CD4-positive, alpha-beta T cell treated with Interferon alpha-2 for 1 hour (primary cell): ENCODE data around the gene DHCR7.

Source experiments
- DNase-seq, 2 donors: peaks; one replicate each; pipeline ENCODE4 v3.0.0-alpha.2; 2020 to 2022

DHCR7 gene

DNA sequence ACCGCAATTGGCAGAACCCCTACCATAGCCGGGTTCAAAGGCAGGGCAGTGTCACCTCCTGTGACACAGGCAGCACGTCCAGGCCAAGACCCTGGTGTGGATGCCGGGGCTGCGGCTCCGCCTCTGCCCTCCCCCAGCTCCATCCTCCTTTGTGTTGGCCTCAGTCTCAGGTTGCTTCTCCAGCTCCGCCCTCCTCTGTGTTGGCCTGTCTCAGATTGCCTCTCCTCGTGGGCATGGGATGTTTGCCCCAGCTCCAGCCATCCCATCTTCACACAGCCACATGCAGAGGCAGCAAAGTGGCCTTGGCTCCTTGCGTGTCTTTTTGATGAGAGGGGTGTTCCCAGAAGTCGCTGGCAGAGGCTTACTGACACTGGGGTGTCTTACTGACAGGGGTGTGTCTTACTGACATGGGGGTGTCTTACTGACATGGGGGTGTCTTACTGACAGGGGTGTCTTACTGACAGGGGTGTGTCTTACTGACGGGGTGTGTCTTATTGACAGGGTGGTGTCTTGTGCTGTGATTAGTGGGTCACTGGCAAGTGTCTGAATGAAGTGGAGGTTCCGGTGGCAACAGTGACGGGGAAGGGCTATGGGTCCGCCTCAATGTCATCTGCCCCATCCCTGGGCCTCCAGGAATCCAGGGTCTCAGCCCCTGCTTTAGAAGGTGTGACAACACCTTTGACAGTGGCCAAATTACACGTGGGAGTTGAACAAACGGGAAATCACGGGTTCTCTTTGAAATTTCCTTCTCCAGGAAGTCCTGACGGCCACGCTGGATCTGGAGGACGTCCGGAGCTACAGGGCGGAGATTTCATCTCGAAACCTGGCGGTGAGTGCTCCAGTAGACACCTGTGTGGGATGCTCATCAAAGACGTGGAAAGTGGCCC lies 29.7 kb upstream of the DHCR7 start:
- no peak for DNase-seq

DNA sequence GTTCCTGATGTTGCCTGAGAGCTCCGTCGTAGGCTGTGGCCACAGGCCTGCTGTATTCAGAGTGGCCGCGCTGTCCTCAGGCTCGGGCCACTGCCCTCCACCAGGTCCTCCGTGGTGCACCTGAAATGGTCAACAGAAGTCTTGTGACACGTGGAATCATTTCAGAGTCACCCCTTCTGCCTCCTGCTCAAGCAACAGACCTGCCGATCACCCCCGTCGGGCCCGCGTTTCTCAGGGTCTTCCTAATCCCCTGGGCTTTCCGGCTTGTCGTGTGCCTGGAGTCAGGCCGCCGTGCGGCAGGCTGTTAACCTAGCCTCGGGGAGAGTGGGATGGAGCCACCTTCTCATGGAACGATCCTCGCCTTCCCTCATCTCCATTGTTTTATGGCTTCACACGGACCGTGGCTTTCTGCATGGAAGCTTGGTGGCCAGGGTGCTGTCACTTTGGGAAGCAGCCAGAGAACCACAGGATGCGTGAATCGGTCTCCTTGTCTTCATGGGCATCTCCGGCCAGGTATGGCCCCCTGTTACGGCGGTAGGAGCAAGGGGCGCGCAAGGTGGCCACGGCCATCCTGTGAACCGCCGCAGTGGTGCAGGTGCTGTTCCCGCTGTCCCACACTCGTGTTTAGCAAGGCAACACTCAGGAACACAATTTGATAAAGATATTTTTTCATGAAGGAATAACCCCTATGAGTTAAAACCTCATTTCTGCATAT lies 28.9 kb upstream of the DHCR7 start:
- no peak for DNase-seq

DNA sequence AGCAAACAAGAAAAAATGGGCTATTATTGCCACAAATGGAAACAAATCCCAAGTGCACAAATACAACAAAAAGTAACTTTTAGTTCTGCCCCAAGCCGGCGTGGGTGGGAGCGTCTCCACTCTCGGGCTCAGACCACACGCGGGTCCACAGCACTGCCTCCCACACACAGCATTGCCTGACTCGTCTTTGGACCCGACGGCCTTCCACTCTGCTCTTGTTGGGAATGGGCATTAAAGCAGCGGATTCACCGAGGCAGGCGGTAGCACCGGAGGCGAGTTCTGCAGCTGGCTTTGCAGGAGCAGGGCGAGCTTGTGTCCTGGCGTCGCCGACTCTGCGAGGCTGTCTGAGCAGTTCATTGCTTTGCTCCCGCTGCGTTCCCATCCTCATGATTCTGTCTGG lies 27.8 kb upstream of the DHCR7 start:
- no peak for DNase-seq

DNA sequence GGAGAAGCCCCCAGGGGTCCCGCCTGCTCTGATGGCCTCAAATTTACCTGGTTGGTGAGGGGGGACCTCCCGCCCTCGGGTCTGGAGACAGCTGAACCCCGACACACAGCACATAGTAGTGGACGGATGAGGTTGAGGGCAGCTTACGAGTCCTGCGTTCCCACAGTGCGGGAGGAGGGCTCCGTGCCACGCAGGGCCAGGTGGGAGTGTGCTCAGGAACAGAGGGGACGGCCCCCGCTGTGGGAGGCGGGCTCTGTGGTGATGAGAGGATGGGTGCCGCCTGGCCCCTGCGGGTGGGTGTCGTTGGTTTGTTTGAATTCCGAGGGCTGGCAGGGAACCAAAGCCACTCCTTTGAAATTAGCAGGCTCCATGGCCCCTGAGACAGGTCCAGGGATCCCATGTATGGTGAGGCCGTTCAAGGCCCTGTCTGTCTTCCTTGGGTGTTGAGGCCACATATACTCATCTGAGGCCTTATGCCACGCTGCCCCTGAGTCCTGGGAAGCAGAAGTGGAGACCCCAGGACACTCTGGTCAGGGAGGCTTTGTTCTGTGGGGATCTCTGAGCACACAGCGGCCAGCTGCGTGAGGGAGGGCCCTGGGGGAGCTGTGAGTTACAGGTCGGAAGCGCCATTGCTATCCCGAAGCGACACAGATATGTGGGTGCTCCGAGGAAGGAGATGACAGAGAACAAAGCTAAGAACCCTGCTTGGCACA lies 26.7 kb upstream of the DHCR7 start:
- DNase-seq: no peak

DNA sequence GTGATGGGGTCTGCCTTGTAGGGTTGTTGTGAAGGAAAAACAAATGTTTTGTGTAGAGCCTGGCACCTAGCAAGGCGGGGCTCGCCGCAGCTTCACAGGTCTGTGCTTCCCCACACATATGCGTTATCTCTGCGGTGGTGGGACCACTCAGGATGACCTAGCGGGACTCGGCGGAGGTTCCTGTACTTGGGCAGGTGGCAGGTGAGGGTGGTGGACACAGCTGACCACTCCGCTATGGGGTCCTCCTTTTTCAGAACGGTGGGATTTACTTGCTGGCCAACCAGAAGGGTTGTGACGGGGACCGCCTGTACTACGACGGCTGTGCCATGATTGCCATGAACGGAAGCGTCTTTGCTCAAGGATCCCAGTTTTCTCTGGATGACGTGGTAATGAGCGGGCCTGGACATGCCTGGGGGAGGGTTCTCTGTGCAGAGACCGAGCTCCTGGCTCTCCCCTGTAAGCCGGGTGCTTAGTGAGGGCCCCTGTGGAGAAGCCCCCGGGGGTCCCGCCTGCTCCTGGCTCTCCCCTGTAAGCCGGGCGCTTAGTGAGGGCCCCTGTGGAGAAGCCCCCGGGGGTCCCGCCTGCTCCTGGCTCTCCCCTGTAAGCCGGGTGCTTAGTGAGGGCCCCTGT lies 26.1 kb upstream of the DHCR7 start:
- no peak for DNase-seq

DNA sequence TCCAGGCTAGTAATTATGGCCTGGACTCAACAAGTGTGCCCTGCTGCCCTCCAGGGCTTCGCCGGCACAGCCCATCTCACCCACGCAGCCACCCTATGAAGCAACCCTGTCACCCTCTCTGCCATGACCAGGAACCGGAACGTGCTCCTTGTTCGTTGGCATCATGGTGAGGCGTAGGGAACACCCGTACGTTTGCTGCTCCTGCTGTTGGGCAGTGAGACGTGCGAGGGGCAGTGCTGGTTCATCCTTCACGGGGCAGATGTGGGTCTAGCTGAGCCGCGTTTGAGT lies 25.5 kb upstream of the DHCR7 start:
- no peak for DNase-seq

DNA sequence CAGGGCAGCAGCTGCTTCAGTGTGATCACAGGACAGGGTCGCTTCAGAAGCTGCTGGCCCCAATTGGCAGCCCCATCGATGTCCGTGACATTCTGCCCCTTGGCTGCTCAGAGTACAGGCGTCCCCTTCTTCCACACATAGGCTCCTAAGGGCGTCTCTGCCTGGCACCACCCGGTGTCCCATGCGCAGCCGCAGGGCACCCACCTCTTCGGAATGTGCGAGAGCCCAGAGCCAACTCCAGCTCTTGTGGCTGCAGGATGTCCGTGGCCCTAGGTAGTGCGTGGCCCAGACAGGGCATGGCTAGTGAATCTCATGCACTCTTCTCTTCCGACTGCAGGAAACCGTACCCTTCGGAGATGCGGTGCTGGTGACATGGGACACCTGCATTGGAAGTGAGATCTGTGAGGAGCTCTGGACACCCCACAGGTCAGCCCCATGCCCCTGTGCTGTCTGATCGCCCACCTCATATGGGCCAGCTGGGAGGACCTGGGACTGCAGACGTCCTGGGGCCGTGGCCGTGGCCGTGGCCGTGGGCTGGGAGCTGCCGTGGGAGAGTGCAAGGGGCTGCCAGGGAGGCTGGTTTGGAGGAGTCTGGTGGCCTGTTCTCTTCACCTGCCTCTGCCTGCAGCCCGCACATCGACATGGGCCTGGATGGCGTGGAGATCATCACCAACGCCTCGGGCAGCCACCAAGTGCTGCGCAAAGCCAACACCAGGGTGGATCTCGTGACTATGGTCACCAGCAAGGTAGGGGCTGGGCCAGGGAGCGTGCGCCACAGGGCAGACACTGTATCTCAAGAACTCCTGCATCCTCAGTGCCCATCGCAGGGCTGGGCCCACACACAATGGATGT lies 25.0 kb upstream of the DHCR7 start:
- DNase-seq: no peak

DNA sequence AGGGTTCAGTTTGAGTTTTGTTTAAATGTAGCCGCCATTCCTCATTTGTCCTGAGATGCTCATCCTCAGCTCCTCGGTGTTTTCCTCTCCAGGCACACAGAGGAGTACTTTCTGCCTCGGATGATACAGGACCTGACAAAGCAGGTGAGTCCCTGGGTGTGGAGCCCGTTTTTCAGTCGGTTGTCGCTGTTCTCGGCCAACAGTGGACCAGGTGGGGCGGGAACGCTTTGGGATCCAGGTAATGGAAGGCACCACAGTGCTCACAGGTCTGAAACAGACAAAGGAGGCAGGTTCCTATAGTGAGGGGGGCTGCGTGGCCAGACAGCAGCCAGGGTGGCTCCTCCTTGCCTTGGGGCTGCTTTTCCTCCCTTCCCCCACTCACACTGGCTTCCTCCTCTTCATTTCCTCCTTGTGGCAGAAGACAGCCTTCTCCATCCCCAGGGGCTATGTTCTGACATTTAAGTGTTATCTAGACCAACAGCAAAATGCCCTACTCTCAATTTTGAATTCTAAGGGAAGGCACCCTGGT lies 24.2 kb upstream of the DHCR7 start:
- DNase-seq: no peak

DNA sequence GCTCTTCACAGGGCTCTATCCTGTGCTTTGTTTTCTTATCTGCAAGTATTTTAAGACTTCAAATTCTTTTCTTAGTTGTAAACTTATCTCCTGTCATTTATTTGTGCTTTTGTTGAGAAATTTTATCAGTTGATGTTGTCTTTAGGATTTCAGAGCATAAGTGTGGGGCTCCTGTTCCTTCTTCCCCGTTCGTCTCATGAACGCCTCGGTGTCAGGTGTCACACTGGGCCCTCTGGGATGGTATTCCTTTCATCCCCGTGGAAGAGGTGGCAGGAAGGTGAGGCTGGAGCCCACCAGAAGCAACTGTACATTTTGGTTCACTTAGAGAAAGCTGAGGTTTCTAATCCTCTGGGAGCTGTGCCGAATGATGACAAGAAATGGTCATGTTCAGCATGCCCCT lies 22.8 kb upstream of the DHCR7 start:
- no peak for DNase-seq

DNA sequence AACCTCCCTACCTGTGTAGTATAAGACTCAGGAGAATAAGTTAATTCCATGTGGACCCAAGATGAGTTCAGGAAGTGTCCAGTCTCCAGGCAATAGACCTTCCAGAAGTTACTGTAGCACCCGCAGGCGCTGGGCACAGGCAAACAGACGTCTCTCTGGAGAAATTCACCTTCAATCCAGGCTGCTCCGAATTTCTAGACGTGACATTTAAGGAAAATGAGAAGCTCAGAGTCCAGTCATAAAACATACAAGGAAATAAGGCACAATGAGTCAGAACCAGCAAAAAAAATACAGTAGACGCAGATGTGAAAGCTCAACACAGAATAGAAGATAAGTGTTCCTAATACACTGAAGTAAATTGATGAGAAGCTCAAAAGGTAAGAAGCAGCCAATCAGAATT lies 19.0 kb upstream of the DHCR7 start:
- DNase-seq: no peak

DNA sequence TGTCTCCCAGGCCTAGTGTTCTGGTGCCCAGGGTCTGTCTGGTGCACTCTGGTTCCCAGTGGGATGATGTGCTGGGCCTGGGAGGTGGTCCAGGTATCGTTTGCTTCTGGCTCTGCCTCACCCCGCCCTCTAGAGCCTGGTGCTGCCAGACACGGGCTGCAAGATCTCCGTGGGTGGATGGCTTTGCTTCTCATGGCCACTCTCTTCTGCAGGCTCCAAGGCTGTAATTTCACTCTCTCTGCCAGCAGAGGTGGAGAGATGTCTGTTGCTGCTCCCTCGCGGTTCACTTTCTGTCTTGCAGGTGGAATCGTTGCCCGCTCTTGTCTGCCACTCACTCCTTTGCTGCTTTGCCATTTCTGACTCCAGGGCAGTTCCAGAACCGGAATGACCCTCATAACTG lies 18.2 kb upstream of the DHCR7 start:
- no peak for DNase-seq

DNA sequence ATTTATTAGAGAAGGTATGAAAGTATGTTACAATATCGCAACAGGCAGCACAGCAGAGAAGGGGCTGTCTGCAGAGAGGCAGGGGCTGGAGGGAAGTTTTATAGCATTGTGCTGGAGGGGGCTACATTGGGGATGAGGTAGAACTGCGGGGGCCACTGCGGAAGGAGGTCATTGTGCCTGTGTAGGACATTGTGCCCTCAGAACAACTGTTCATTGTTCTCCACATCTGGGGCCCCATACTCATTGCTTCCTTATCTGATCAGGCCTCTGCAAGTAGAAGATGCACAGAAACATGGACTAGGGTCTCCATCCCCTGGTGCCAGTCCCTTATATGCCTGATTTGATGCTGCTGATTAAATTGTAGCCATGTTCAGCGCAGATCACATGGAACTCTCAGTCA lies 16.9 kb upstream of the DHCR7 start:
- DNase-seq: no peak

DNA sequence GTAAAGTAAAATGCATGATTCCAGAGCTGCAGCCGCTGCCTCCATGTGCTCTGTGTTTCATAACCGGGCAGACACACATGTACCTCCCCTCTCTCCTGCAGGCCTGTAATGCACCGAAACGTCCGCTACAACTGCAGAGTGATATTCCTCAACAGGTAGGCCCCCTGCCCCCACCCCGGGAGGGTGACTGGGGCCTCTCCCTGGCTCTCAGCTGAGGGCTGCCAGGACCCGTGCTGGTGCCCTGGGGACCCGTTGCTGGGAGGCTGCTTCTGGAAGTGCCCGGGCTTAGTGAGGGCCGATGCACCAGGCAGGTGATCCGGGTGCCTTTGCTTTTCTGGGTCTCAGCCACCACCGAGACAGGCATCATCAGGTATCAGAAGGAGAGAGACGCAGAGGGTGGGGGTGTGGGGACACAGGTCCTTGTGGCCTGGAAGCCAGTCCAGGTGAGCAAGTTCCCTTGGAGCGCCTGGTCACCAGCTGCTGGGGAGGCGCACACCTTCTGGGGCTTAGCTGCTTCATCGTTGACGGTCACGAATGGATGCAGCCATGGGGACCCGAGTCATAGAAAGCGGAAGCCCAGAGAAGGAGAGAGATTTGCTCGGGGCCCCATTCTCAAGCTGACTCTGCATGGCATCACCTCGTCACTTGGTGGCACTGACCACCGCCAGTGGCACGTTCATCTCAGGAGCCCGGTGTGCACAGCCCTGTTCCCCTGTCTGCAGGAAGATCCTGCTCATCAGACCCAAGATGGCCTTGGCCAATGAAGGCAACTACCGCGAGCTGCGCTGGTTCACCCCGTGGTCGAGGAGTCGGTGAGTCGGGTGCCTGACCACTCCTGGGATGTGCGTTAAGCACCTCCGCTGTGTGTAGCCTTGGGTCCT lies 15.4 kb upstream of the DHCR7 start:
- DNase-seq: no peak

DNA sequence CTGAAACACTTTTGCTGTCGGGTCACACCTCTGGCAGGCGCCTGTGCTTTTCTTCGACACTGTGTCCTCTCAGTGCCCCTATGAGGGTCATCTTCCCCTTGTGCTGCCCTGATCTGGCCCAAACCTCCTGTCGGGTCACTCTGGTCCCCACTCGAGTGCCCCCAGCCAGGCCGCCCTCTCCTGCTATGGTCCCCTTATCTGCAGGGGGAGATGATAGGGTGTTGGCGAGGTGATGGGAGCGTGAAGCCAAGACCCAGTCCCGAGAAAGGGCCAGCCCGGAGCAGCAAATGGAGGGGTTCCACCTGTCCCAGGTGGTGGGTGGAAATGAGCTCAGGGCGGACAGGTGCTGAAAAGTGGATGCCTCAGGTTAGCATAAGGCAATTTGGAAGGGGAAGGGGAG lies 14.5 kb upstream of the DHCR7 start:
- no peak for DNase-seq

DNA sequence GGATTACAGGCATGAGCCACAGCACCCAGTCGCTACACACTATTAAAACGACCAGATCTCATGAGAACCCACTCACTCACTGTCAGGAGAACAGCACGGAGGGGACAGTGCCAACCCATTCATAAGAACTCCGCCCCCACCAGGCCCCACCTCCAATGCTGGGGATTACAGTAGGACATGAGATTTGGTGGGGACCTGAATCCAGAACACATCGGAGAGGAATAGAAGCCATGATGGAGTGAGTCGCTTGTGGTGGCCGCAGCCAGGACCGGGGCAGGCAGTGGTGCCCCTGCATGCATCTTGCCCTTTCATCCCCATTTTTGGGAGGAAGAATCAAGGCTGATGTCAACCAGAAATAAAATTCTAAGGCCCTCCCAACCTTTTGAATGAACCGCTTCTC lies 13.5 kb upstream of the DHCR7 start:
- DNase-seq: no peak

DNA sequence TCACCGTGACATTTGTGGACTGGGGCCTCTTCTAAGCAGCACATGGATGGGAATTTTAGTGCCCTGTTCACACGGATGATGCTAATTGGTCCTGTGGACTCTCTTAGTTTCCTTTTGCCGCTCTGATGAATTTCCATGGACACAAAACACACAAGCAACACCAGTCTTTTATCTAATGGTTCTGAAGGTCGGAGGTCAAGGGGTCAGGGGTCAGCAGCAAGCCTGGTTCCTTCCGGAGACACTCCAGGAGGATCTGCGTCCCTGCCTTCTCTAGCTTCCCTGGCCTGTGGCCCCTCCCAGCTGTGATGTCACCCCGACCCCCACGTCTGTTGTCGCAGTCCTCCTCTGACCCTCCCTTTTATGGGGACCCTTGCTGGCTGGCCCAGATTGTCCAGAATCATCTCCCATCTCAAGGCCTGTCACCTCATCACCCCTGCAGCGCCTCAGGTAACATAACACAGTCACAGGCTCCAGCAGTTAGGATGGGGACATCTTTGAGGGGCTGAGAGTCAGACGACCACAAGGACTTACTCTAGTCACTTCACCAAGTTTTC lies 11.7 kb upstream of the DHCR7 start:
- no peak for DNase-seq

DNA sequence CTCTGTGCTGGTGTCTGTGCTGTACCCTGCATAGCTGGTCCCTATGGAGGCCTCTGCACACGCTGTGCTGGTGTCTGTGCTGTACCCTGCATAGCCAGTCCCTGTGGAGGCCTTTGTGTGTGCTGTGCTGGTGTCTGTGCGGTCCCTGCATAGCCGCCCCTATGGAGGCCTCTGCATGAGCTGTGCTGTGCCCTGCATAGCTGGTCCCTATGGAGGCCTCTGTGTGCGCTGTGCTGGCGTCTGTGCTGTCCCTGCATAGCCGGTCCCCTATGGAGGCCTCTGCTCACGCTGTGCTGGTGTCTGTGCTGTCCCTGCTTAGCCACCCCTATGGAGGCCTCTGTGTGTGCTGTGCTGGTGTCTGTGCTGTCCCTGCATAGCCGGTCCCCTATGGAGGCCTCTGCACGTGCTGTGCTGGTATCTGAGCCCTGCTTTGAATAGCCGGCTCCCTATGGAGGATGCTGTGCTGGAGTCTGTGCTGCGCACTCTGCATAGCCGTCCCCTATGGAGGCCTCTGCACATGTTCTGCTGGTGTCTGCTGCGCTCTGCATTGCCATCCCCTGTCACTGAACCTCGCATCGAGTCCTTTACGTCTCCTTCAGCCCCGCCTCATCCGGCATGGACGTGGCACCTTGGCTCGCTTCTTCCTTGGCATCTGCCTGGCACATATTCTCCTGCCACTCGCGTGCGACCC lies 11.0 kb upstream of the DHCR7 start:
- DNase-seq: no peak

DNA sequence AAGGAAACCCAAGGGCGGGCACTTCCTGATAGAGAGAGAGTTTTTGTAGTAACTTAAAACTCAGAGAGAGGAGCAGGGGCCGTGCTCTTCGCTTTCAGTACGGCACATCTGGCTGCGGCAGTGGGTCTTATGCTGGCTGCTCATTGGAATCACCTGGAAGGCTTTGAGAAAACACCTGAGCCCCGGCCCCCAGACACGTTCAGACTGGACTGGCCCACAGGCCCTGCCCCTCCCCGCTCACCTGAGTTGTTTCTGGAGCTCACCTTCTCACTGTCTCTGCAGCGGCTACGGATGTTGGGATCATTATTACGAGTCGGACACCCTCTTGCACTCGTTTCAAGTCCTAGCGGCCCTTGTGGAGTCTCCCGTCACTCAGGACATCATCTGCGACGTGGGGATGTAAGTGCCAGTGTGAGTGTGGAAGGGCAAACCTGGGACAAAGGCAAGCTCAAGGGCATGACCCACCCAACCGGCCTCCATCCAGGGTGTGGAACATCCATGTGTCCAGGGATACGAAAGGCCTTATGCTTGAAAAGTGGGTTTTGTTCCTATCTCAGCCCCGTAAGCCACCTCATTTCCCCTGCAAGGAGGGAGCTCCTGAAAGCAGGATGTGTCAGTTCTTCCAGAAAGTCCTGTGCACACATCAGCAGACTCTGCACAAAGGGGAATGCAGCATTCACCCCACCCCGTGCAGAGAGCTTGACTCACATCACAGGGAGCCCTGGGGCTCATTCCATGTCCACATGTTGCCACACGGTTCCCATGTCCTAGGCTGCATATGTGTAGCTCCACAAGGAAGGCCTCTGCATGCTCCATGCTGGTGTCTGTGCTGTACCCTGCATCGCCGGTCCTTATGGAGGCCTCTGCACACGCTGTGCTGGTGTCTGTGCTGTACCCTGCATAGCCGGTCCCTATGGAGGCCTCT lies 10.2 kb upstream of the DHCR7 start:
- DNase-seq: no peak

DNA sequence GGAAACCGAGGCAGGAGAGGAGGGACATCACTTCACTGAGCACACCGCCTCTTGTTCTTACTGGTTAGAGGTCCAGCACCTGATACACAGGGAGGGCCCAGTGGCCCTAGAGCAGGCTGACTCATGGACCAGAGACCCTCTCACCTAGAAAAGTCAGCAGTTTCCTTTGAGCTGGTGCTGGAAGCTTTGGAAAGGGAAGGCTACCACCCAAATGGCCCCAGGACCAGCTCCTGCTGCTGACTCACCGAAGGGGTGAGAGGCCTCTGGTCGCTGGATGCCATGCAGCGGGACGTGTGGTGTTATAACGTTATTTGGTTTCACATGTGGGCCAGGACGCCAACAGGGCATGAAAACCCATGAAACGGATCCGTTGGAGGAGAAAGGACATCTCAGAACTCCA lies 8.6 kb upstream of the DHCR7 start:
- no peak for DNase-seq
